Kidney epithelial cell (primary cell): ENCODE results near the gene SOX6. TPM values are rescaled to one million over a fixed set of nuclear protein-coding genes. Genes with fewer than 3 reads are reported as not detected.

ENCODE experiments used
- DNase-seq: peaks from one replicate; pipeline ENCODE4 v3.0.0-alpha.2; 2010; ENCODE audit warnings: low read depth
- H3K27me3 ChIP-seq: 2 replicates; pipeline ENCODE4 v1.6.0; 2011; ENCODE audit warnings: low read length; ENCODE audit not compliant: control insufficient read depth, insufficient read depth
- H3K36me3 ChIP-seq: 2 replicates; pipeline ENCODE4 v1.5.1; 2011; ENCODE audit warnings: low read length; ENCODE audit not compliant: control insufficient read depth, insufficient read depth
- H3K4me3 ChIP-seq: 2 replicates; pipeline ENCODE4 v1.5.1; 2011; ENCODE audit warnings: low read depth, mild to moderate bottlenecking, control low read depth, low read length
- CTCF ChIP-seq: IDR thresholded peaks from 2 replicates; pipeline ENCODE4 v1.5.1; 2011; ENCODE audit warnings: mild to moderate bottlenecking, moderate library complexity, low read length, control low read depth, inconsistent platforms; ENCODE audit not compliant: insufficient read depth, poor library complexity, severe bottlenecking
- total RNA-seq: library from RNA; depleted of rRNA; stranded (reverse); fragments of >200 nt; gene quantifications from 2 replicates; pipeline ENCODE4 v1.2.3, GENCODE V29; 2015

SOX6 gene
- total RNA-seq, 1 donor from 2014 or later = 2.7 TPM

DNA sequence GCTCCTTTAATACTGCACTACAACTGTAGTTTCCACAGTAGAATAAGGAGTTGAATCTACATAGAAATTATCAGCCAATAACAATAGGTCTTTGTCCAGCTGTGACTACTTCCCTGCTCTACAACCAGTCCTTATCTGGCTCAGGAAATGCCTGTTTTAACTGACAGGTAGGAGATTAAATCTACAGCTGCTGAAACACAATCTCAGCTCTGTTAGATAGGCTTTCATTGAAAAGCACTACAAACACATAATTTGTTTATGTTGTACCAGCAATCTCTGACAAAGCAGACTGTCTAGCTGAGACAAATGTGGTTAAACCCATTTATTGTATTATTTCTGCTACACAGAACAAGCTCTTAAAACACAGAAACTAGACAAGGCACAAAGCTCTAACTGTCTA, 230.0 kb downstream of the SOX6 start:
- no peak for DNase-seq
- no peak for TF ChIP-seq CTCF
- H3K27me3 ChIP-seq = no peaks in the 10 kb centered on the region
- no peaks in the 10 kb centered on the region for H3K36me3 ChIP-seq
- no peak overlapping the region for H3K4me3 ChIP-seq

DNA sequence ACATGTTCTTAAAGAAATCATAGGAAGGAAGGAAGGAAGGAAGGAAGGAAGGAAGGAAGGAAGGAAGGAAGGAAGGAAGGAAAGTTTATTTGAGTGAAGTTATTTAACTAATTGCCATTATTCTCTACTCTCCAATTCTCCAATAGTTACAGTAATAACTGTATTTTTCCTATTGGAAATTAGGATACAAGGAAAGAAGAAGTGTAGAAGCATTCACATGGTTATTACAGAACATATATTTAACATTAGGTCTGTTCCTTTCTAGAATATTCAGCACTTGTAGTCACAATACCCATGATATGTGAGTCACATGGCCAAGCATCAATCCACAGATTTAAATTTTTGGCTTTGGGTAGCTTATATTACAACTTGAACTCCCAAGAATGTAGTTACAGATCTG, 230.6 kb downstream of the SOX6 start:
- no peak for TF ChIP-seq CTCF
- H3K4me3 ChIP-seq = no peak overlapping the region
- no peaks in the 10 kb centered on the region for H3K36me3 ChIP-seq
- no peaks in the 10 kb centered on the region for H3K27me3 ChIP-seq
- no peak for DNase-seq

DNA sequence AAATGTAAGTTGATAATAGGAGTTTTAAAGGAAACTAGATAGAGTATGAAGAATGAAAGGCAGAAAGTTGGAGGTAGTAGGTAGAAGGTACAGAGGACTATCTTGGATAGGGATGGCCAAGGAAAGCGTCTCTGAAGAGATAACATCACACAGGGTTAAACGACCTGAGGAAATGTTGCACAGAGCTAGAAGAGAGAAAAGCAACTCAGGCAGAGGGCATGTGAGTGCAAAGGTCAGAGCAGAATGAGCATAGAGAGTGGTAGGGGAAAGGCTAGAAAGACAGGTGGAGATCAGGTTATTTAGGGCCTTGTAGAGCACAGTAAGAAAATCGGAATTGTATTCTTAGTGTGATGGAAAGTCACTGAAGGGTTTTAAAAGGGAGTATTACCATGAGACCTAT, 232.0 kb downstream of the SOX6 start:
- Histone ChIP-seq H3K36me3 (no peaks in the 10 kb centered on the region), H3K4me3 (no peak overlapping the region), H3K27me3 (no peaks in the 10 kb centered on the region)
- no peak for DNase-seq
- no peak for TF ChIP-seq CTCF

- Histone ChIP-seq H3K4me3 (no peak overlapping the region), H3K27me3 (no peaks in the 10 kb centered on the region), H3K36me3 (no peaks in the 10 kb centered on the region)
- DNase-seq = no peak
- no peak for TF ChIP-seq CTCF
Observed at GRCh38 chr11:16121853-16122252, 234.5 kb downstream of the SOX6 start.

- no peaks in the 10 kb centered on the region for H3K27me3 ChIP-seq
- TF ChIP-seq CTCF = no peak
- no peaks in the 10 kb centered on the region for H3K36me3 ChIP-seq
- no peak overlapping the region for H3K4me3 ChIP-seq
- no peak for DNase-seq
Observed at GRCh38 chr11:16120008-16120407, 236.3 kb downstream of the SOX6 start.

DNA sequence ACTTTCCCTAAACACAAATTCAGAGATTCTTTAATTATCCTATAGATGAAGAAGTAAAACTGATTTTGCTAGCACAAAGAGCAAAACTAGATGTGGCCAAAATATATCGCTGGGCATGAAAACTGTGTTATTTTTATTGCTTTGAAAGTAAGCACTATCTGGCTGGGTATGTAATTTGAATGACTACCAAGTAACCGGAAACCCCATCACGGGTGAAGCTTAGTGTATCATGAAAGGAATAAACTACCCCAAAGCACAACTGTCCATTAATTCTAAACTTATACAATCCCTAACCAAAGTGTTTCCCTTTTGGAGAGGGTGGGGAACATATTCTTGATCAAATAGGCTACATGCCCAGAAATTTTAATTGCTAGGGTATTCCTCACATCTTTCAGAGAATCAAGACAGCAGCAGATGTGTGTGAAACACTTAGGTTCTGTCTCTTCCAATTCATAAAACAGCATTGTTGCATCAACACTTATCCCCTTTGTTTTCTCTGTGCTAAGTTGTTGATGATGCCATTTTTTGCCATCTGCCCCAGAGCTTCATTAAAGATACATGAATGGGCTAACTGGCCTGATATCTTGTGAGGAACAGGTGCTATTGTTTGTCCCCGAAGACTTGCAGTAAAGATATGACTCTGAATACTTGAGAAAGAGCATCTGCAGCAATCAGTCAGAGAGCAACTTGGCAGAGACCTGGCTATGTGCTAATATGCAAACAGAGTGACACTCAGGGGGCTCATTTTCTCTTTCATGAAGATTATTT, 238.2 kb downstream of the SOX6 start:
- no peaks in the 10 kb centered on the region for H3K27me3 ChIP-seq
- no peak for DNase-seq
- no peaks in the 10 kb centered on the region for H3K36me3 ChIP-seq
- no peak for TF ChIP-seq CTCF
- H3K4me3 ChIP-seq = no peak overlapping the region
